Measurements from ENCODE around the gene FCRLA.

Gene FCRLA

DNA sequence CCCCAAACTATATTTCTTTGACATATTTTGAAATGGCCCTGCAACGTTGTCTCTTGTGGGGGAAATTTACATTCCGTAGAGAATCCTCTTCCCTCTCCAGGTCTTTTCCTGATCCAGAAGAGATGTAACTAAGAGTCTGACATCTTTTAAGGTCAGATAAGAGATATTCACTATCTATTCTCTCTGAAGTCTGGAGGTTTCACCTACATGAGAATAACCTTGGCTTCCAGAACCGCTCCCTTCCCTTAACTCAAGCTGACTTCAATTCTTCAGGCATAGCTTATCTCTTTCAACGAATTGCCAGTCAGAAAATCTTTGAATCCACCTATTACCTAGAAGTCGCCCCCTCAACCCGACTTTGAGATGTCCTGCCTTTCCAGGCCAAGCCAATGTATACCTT, 24.2 kb downstream of the FCRLA start:
- no peak overlapping the region for H3K4me3 ChIP-seq (ENCODE audit: low read depth in 1 of 2, low read length in 1 of 2)
- peaks cover 75% of the 10 kb centered on the region for H3K27me3 ChIP-seq
- H3K27ac ChIP-seq = no peak overlapping the region
- no peaks in the 10 kb centered on the region for H3K36me3 ChIP-seq
- TF ChIP-seq, protein P1, sequence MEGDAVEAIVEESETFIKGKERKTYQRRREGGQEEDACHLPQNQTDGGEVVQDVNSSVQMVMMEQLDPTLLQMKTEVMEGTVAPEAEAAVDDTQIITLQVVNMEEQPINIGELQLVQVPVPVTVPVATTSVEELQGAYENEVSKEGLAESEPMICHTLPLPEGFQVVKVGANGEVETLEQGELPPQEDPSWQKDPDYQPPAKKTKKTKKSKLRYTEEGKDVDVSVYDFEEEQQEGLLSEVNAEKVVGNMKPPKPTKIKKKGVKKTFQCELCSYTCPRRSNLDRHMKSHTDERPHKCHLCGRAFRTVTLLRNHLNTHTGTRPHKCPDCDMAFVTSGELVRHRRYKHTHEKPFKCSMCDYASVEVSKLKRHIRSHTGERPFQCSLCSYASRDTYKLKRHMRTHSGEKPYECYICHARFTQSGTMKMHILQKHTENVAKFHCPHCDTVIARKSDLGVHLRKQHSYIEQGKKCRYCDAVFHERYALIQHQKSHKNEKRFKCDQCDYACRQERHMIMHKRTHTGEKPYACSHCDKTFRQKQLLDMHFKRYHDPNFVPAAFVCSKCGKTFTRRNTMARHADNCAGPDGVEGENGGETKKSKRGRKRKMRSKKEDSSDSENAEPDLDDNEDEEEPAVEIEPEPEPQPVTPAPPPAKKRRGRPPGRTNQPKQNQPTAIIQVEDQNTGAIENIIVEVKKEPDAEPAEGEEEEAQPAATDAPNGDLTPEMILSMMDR (IDR thresholded peaks at IDR 0.05) = no peak
- H3K4me1 ChIP-seq (ENCODE audit: control insufficient read depth in 1 of 2, insufficient read depth in 1 of 2, low read depth in 1 of 2, low read length in 1 of 2) = peaks cover 12 to 13% of the 10 kb centered on the region in 2 experiments
- no peaks in the 10 kb centered on the region for H3K9me3 ChIP-seq

DNA sequence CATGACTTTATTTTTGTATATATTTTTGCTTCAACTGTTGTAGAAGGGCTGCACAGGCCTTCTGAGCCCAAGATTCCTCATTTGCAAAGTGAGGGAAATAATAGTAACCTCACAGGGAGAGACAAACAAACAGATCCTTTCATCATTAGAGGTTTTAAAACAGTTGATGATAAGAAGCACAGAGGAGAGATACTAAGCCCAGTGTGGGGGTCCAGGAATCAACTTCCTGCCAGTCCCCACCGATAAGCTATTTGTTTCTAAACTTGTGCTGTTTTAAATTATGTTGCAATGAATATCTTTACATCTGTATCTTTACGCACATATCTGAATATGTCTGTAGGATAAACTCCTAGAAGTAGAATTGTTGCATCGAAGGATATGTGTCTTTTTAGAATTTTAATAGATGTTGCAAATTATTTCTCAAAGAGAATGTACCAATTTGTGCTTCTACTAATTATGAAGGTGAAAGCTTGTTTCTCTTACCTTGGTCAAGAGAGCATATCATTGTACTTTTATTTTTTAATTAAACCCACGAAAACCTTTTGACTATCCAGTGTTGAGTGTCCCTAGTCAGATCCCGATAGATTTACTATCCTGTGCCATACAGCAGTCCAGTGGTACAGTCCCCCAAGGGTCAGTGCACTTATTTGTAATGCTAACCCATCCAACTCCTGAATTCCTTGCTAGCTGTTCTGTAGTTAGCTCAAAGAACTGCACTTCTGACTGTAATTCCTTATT, 25.1 kb downstream of the FCRLA start:
- H3K27ac ChIP-seq = no peak overlapping the region
- TF ChIP-seq, protein P1 (IDR thresholded peaks at IDR 0.05) = no peak
- H3K9me3 ChIP-seq = no peaks in the 10 kb centered on the region
- H3K4me3 ChIP-seq (ENCODE audit: low read depth in 1 of 2, low read length in 1 of 2) = no peak overlapping the region
- peaks cover 5% of the 10 kb centered on the region in 2 experiments for H3K4me1 ChIP-seq (ENCODE audit: control insufficient read depth in 1 of 2, insufficient read depth in 1 of 2, low read depth in 1 of 2, low read length in 1 of 2)
- H3K27me3 ChIP-seq = peaks cover 71% of the 10 kb centered on the region
- H3K36me3 ChIP-seq = no peaks in the 10 kb centered on the region

DNA sequence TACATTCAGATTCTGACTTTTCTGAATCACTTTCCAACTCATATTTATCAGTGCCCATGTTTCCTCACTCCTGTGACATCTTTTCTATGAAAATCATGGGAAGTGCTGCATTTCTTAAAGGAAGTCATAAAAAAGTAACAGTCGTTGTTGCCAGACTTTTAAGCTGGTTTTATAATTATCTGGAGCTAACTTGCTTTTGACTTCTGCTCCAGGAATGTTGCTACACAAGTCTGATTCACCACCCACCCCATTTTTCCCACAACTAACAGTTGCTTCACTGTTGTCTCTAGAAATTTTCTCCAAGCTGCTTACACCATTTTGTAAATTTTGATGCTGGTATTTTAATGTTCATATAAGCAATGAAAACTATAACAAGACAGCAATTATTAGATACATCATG, 26.5 kb downstream of the FCRLA start:
- Histone ChIP-seq H3K4me1 (ENCODE audit: control insufficient read depth in 1 of 2, insufficient read depth in 1 of 2, low read depth in 1 of 2, low read length in 1 of 2) (peaks cover 1 to 2% of the 10 kb centered on the region in 2 experiments), H3K9me3 (no peaks in the 10 kb centered on the region), H3K36me3 (no peaks in the 10 kb centered on the region), H3K27ac (no peak overlapping the region), H3K27me3 (peaks cover 57% of the 10 kb centered on the region), H3K4me3 (ENCODE audit: low read depth in 1 of 2, low read length in 1 of 2) (no peak overlapping the region)
- TF ChIP-seq, protein P1 (IDR thresholded peaks at IDR 0.05) = no peak

DNA sequence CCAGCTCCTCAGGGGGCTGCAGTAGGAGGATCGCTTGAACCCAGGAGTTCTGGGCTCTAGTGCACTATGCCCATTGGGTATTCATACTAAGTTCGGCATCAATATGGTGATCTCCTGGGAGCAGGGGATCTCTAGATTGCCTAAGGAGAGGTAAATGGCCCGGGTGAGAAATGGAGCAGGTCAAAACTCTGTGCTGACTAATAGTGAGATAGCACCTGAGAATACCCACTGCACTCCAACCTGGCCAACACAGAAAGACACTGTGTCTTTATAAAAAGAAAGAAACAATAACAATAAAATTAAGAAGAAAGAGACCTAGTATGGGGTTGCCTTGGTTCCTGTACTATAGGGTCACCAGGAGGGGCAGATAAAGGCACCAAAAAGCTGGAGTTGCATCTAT, 28.8 kb downstream of the FCRLA start:
- H3K4me3 ChIP-seq (ENCODE audit: low read depth in 1 of 2, low read length in 1 of 2) = no peak overlapping the region
- H3K27me3 ChIP-seq = peaks cover 34% of the 10 kb centered on the region
- no peak overlapping the region for H3K27ac ChIP-seq
- peaks cover 24% of the 10 kb centered on the region in 2 experiments for H3K4me1 ChIP-seq (ENCODE audit: control insufficient read depth in 1 of 2, insufficient read depth in 1 of 2, low read depth in 1 of 2, low read length in 1 of 2)
- no peaks in the 10 kb centered on the region for H3K9me3 ChIP-seq
- no peaks in the 10 kb centered on the region for H3K36me3 ChIP-seq
- TF ChIP-seq, protein P1 (IDR thresholded peaks at IDR 0.05) = no peak

DNA sequence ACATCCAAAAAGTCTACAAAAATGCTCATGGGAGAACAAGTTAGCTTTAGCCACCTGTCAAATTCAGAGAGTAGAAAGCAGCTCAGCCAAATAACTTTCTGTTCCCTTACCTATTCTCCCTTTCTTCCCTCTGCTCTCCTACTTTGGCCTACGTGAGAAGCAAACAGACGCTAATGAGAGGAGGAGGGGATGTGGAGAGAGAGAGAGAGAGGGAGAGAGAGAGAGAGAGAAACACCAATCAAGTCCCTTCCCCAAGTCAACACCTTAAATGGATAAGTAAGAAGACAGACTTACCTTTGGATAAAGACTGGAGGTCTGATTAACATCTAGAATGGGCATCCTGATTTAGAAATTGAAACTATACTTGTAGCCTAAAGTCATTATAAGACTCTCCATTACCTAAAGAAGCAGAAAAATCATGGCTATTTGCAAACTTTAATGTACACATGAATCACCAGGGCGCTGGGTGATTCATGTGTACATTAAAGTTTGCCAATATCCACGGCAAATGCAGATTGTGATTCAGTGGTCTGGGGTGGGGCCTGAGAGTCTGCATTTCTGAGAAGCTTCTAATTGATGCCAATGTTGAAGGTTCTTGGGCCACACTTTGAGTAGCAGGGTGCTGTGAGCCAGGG, 29.4 kb downstream of the FCRLA start:
- H3K9me3 ChIP-seq = no peaks in the 10 kb centered on the region
- H3K4me3 ChIP-seq (ENCODE audit: low read depth in 1 of 2, low read length in 1 of 2) = no peak overlapping the region
- H3K36me3 ChIP-seq = no peaks in the 10 kb centered on the region
- H3K27ac ChIP-seq = no peak overlapping the region
- TF ChIP-seq, protein P1 (IDR thresholded peaks at IDR 0.05) = no peak
- peaks cover 28% of the 10 kb centered on the region for H3K27me3 ChIP-seq
- H3K4me1 ChIP-seq (ENCODE audit: control insufficient read depth in 1 of 2, insufficient read depth in 1 of 2, low read depth in 1 of 2, low read length in 1 of 2) = peaks cover 30% of the 10 kb centered on the region in 2 experiments
